HG03025 (cell line): ENCODE data around the gene SYNDIG1.

Experiments
- ATAC-seq: cut with Tn5 transposase; IDR thresholded peaks from one replicate; pipeline ENCODE4 v1.9.1; 2021; ENCODE audit warnings: mild to moderate bottlenecking, moderate library complexity; ENCODE audit not compliant: unreplicated experiment, low FRiP score

Gene SYNDIG1

GRCh38 chr20:24469894-24470745 is 691 bp downstream of the SYNDIG1 start:
- no peak for ATAC-seq

- ATAC-seq = no peak
Observed at GRCh38 chr20:24470746-24471582, 1.5 kb downstream of the SYNDIG1 start.

- ATAC-seq = no peak
Observed at GRCh38 chr20:24472426-24472825, 3.0 kb downstream of the SYNDIG1 start.

GRCh38 chr20:24473435-24474223 is 4.2 kb downstream of the SYNDIG1 start:
- ATAC-seq = no peak

GRCh38 chr20:24477831-24478547 is 8.6 kb downstream of the SYNDIG1 start:
- ATAC-seq = no peak

GRCh38 chr20:24478584-24478983 is 9.2 kb downstream of the SYNDIG1 start:
- no peak for ATAC-seq

GRCh38 chr20:24479106-24479505 is 9.7 kb downstream of the SYNDIG1 start:
- no peak for ATAC-seq

GRCh38 chr20:24479595-24479994 is 10.2 kb downstream of the SYNDIG1 start:
- ATAC-seq = no peak

GRCh38 chr20:24480509-24480908 is 11.1 kb downstream of the SYNDIG1 start:
- no peak for ATAC-seq

- ATAC-seq = no peak
Observed at GRCh38 chr20:24481173-24481572, 11.7 kb downstream of the SYNDIG1 start.

- no peak for ATAC-seq
Observed at GRCh38 chr20:24483435-24484080, 14.1 kb downstream of the SYNDIG1 start.

GRCh38 chr20:24484081-24484450 is 14.6 kb downstream of the SYNDIG1 start:
- ATAC-seq = no peak

GRCh38 chr20:24485981-24486380 is 16.6 kb downstream of the SYNDIG1 start:
- ATAC-seq = no peak

GRCh38 chr20:24487240-24487639 is 17.8 kb downstream of the SYNDIG1 start:
- ATAC-seq = no peak

- no peak for ATAC-seq
Observed at GRCh38 chr20:24487648-24488047, 18.2 kb downstream of the SYNDIG1 start.

- ATAC-seq = no peak
Observed at GRCh38 chr20:24488064-24488799, 18.8 kb downstream of the SYNDIG1 start.

- no peak for ATAC-seq
Observed at GRCh38 chr20:24488800-24489175, 19.4 kb downstream of the SYNDIG1 start.

- no peak for ATAC-seq
Observed at GRCh38 chr20:24489193-24489592, 19.8 kb downstream of the SYNDIG1 start.

- ATAC-seq = no peak
Observed at GRCh38 chr20:24489631-24490260, 20.3 kb downstream of the SYNDIG1 start.
